Measurements from ENCODE around the gene ELAC2. TPM values are rescaled to one million over a fixed set of nuclear protein-coding genes. Genes with fewer than 3 reads are reported as not detected.

The ELAC2 gene
- total RNA-seq, 4 donors from 2014 or later = 70.7 to 78.7 (median 76.2) TPM

- no peak overlapping the region for H3K4me3 ChIP-seq
- H3K4me1 ChIP-seq = no peaks in the 10 kb centered on the region
- intact Hi-C loops (cut with DNase I; ENCODE audit: low total_unique reads) = no loop called here
- H3K27me3 ChIP-seq = no peaks in the 10 kb centered on the region
- no peak for TF ChIP-seq CTCF (IDR thresholded peaks at IDR 0.05 in 4 of 5, conservative IDR thresholded peaks at IDR 0.05 in 1 of 5)
- TF ChIP-seq POLR2A (IDR thresholded peaks at IDR 0.05) = no peak
- no peaks in the 10 kb centered on the region for H3K9me3 ChIP-seq
- H3K36me3 ChIP-seq = peaks cover 0 to 6% of the 10 kb centered on the region in 2 donors
- DNase-seq (no peak), ATAC-seq (no peak)
- in situ Hi-C loops (cut with MboI; ENCODE audit: low sequenced_read_pairs in 4 of 4) = no loop called here
- no peak overlapping the region for H3K27ac ChIP-seq
These were observed 59.0 kb downstream of the ELAC2 start for GRCh38 chr17:12958786-12959185.

GRCh38 chr17:12955521-12955920 is 62.3 kb downstream of the ELAC2 start:
- Histone ChIP-seq H3K36me3 (peaks cover 0 to 6% of the 10 kb centered on the region in 2 donors), H3K4me3 (no peak overlapping the region), H3K27ac (no peak overlapping the region), H3K4me1 (no peaks in the 10 kb centered on the region), H3K27me3 (no peaks in the 10 kb centered on the region), H3K9me3 (no peaks in the 10 kb centered on the region)
- in situ Hi-C loops (cut with MboI; ENCODE audit: low sequenced_read_pairs in 4 of 4) (no loop called here), intact Hi-C loops (cut with DNase I; ENCODE audit: low total_unique reads) (no loop called here)
- TF ChIP-seq POLR2A (IDR thresholded peaks at IDR 0.05) (no peak), CTCF (IDR thresholded peaks at IDR 0.05 in 4 of 5, conservative IDR thresholded peaks at IDR 0.05 in 1 of 5) (no peak)
- ATAC-seq (no peak), DNase-seq (no peak)

- peaks cover 0 to 6% of the 10 kb centered on the region in 2 donors for H3K36me3 ChIP-seq
- no peaks in the 10 kb centered on the region for H3K9me3 ChIP-seq
- intact Hi-C loops (cut with DNase I; ENCODE audit: low total_unique reads) = no loop called here
- in situ Hi-C loops (cut with MboI; ENCODE audit: low sequenced_read_pairs in 4 of 4) = no loop called here
- ATAC-seq = no peak
- no peak for DNase-seq
- H3K4me1 ChIP-seq = no peaks in the 10 kb centered on the region
- TF ChIP-seq CTCF (IDR thresholded peaks at IDR 0.05 in 4 of 5, conservative IDR thresholded peaks at IDR 0.05 in 1 of 5) = no peak
- TF ChIP-seq POLR2A (IDR thresholded peaks at IDR 0.05) = no peak
- no peak overlapping the region for H3K4me3 ChIP-seq
- H3K27me3 ChIP-seq = no peaks in the 10 kb centered on the region
- H3K27ac ChIP-seq = no peak overlapping the region
These were observed 64.7 kb downstream of the ELAC2 start for GRCh38 chr17:12953156-12953555.

- Histone ChIP-seq H3K4me3 (no peak overlapping the region), H3K9me3 (no peaks in the 10 kb centered on the region), H3K27me3 (no peaks in the 10 kb centered on the region), H3K4me1 (no peaks in the 10 kb centered on the region), H3K27ac (no peak overlapping the region), H3K36me3 (peaks cover 0 to under 1% of the 10 kb centered on the region in 2 donors)
- TF ChIP-seq POLR2A (IDR thresholded peaks at IDR 0.05) (no peak), CTCF (IDR thresholded peaks at IDR 0.05 in 4 of 5, conservative IDR thresholded peaks at IDR 0.05 in 1 of 5) (no peak)
- DNase-seq (no peak), ATAC-seq (no peak)
- in situ Hi-C loops (cut with MboI; ENCODE audit: low sequenced_read_pairs in 4 of 4) (no loop called here), intact Hi-C loops (cut with DNase I; ENCODE audit: low total_unique reads) (no loop called here)
These were observed 65.8 kb downstream of the ELAC2 start for GRCh38 chr17:12952012-12952411.

- intact Hi-C loops (cut with DNase I; ENCODE audit: low total_unique reads) = no loop called here
- H3K27ac ChIP-seq = no peak overlapping the region
- no peaks in the 10 kb centered on the region for H3K36me3 ChIP-seq
- H3K4me3 ChIP-seq = no peak overlapping the region
- in situ Hi-C loops (cut with MboI; ENCODE audit: low sequenced_read_pairs in 4 of 4) = no loop called here
- ATAC-seq (no peak), DNase-seq (no peak)
- TF ChIP-seq POLR2A (IDR thresholded peaks at IDR 0.05) = no peak
- no peak for TF ChIP-seq CTCF (IDR thresholded peaks at IDR 0.05 in 4 of 5, conservative IDR thresholded peaks at IDR 0.05 in 1 of 5)
- H3K4me1 ChIP-seq = no peaks in the 10 kb centered on the region
- H3K27me3 ChIP-seq = no peaks in the 10 kb centered on the region
- H3K9me3 ChIP-seq = no peaks in the 10 kb centered on the region
These were observed 70.8 kb downstream of the ELAC2 start for GRCh38 chr17:12947047-12947446.
